Spleen (tissue), 7 donors: Measurements from ENCODE around the gene NUCB2.

ENCODE experiments used
- POLR2A ChIP-seq, 3 donors: fragments of 450-650 bp; IDR thresholded peaks; one replicate each; pipeline ENCODE4 v1.5.1; 2017; ENCODE audit warnings: antibody characterized with exemption in 3 of 3, mild to moderate bottlenecking in 1 of 3
- POLR2AphosphoS5 ChIP-seq, 3 donors: sonication (generic); formaldehyde crosslinking; IDR thresholded peaks; one replicate each; pipeline ENCODE4 v1.5.1; 2017; ENCODE audit warnings: antibody characterized with exemption in 3 of 3
- TF ChIP-seq, protein P1 (sequence below), 11 experiments: fragments of 200-600 bp in 7 of 11; fragments of 450-650 bp in 4 of 11; sonication (generic) in 4 of 11; IDR thresholded peaks in 8 of 11; conservative IDR thresholded peaks in 3 of 11; 1 replicate in 7 of 11; 2 replicates in 4 of 11; pipeline versions ENCODE4 v1.4.0 to v1.8.0; 2016 to 2021; ENCODE audit warnings: antibody characterized with exemption in 11 of 11, inconsistent platforms in 4 of 11, mild to moderate bottlenecking in 1 of 11
- donor health status: DM: no; HTN: no; CAD: no; lungs with moderate emphysema.
- donor health status: DM: no; HTN: no; CAD: no.
- donor health status: DM: no; HTN: no; CAD: no.

DNA sequence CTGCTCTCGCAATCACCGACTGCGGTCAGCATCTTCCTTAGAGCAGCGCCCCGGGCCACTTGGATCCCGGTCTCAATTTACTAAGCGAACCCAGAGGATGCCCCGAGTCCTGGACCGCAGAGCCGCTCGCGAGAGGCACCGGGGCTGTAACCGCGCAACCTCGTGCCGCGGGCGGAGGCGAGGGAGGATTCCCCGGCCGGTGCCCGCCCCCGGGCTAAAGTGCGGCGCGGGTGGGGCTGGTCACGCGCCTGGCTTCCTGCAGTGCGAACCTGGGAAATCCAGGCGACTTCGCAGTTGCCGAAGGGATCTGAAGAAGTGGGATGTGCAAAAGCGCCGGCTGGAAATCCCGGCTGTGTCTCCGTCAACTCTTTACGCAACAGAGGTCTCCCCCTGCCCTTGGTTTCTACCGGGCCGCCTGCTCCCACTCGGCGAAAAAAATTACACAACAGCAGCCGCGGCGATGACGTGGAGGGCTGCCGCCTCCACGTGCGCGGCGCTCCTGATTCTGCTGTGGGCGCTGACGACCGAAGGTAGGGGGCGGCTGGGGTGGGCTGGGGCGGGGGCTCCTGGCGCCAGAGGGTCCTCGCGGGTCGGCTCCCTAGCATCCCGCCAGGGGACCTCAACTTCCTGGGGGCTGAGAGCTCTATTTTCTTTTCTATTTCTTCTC lies 75.1 kb downstream of the NUCB2 start, which contains the start of gene NCR3LG1:
- TF ChIP-seq, protein P1, sequence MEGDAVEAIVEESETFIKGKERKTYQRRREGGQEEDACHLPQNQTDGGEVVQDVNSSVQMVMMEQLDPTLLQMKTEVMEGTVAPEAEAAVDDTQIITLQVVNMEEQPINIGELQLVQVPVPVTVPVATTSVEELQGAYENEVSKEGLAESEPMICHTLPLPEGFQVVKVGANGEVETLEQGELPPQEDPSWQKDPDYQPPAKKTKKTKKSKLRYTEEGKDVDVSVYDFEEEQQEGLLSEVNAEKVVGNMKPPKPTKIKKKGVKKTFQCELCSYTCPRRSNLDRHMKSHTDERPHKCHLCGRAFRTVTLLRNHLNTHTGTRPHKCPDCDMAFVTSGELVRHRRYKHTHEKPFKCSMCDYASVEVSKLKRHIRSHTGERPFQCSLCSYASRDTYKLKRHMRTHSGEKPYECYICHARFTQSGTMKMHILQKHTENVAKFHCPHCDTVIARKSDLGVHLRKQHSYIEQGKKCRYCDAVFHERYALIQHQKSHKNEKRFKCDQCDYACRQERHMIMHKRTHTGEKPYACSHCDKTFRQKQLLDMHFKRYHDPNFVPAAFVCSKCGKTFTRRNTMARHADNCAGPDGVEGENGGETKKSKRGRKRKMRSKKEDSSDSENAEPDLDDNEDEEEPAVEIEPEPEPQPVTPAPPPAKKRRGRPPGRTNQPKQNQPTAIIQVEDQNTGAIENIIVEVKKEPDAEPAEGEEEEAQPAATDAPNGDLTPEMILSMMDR (IDR thresholded peaks at IDR 0.05 in 8 of 11, conservative IDR thresholded peaks at IDR 0.05 in 3 of 11): no peak
- TF ChIP-seq POLR2AphosphoS5 (IDR thresholded peaks at IDR 0.05) (peak; percentile 14 to 75 (median 59)), POLR2A (IDR thresholded peaks at IDR 0.05) (no peak)
